ENCODE measurements around the gene SNAPC1.
"Not testable (repeated sequence)": the region's sequence is repeated elsewhere in the genome, so short reads cannot be mapped to it uniquely, and the experiment has no call there.

The SNAPC1 gene

DNA sequence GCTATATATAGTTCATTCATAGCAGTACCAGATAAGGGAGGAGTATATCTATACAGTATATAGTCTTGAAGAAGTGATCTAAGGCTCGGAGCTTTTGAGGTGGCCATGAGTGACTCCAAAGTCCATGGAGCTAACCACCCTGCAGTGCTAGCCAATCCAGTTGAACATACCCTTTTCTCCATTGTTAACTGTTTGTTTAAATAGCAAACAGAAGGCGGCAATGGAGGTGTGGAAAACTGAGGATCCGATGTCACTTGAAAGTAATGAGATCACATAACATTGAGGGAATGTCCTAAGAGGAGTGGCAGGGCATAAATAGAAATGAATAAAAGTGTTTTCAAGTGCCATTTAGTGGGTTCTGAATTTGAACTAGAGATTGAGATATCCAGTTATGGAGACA lies 12.4 kb upstream of the SNAPC1 start:
- in situ Hi-C loops (cut with MboI; ENCODE audit: low sequenced_read_pairs): no loop called here

DNA sequence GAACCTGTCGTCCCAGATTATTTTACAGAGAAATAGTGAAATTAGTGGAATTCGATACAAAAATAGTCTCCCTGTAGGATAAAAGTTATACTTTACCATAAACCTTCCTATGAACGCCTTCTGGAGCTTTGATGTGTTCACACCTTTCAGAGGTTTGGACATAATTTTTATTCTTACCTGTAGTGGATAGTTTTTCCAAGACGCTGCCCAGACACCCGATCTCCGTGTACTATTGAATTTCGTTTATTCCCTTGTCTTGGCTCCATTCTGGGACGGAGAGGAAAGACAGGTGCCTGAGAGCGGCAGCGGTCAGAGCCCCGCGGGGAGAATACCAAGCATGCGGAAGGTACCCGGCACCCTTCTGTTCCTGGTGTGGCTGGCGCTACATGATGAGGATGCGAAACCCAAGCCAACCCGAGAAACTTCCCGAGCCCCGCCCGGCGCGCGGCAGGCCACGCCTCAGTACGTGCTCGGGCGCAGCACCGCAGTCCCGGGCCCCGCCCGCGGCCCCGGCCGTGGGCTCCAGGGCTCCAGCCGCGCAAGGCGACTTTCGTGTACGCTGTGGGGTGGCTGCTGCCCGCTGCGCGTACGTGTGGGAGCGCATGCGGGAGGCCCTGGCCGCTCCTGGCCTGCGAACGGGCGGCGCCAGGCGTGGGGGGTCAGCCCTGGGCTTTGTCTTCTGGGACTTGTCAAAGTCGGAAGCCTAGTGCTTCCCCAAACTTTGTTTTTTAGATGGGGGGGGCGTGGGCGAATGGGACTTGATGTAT lies 11.3 kb upstream of the SNAPC1 start:
- in situ Hi-C loops (cut with MboI; ENCODE audit: low sequenced_read_pairs): no loop called here

DNA sequence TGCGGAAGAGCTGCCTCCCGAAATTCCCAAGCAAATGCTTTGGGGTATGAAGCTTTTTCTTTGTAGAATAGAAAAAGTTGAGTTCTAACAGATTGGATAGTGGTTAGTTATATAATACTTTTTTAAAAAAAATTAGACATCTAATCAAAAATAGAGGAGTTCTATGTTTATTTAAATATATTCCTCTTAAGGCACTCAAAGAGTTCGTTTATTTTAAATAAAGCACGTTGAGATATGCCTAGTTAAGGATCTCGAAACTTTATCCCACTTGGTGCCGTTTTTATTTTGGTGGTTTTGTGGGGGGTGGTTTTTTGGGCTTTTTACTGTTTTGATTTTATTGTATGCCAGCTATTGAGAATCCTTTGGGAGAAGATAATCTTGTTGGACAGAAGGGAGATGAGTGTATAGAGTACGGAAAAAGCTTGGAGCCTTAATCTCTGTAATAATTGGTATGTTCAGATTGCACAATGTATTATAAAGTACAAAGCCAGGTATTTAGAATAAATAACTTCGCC lies 10.7 kb upstream of the SNAPC1 start:
- in situ Hi-C loops (cut with MboI; ENCODE audit: low sequenced_read_pairs): no loop called here

- in situ Hi-C loops (cut with MboI; ENCODE audit: low sequenced_read_pairs): no loop called here
Observed at GRCh38 chr14:61752626-61753025, 9.6 kb upstream of the SNAPC1 start.

GRCh38 chr14:61753631-61754030 lies 8.6 kb upstream of the SNAPC1 start:
- in situ Hi-C loops (cut with MboI; ENCODE audit: low sequenced_read_pairs): no loop called here

GRCh38 chr14:61754627-61755381 lies 7.4 kb upstream of the SNAPC1 start:
- in situ Hi-C loops (cut with MboI; ENCODE audit: low sequenced_read_pairs): no loop called here

GRCh38 chr14:61755382-61755742 lies 6.9 kb upstream of the SNAPC1 start:
- in situ Hi-C loops (cut with MboI; ENCODE audit: low sequenced_read_pairs): not testable (repeated sequence)

GRCh38 chr14:61756135-61756534 lies 6.1 kb upstream of the SNAPC1 start:
- in situ Hi-C loops (cut with MboI; ENCODE audit: low sequenced_read_pairs): no loop called here

DNA sequence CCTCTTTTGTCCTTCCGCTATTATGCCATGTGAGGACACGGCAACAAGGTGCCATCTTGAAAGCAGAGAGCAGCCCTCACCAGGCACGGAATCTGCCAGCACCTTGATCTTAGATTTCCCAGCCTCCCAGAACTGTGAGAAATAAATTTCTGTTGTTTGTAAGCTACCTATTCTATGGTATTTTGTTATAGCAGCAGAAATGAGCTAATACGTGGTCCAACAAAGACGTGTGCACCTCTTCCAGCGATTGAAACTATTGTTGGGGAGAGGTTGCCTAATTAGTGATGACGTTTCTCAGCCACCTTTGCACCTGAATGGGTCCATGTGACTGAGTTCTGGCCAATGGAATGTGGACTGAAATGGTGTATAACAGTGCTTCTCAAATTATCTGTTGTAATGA lies 2.3 kb upstream of the SNAPC1 start:
- in situ Hi-C loops (cut with MboI; ENCODE audit: low sequenced_read_pairs): no loop called here

- in situ Hi-C loops (cut with MboI; ENCODE audit: low sequenced_read_pairs): no loop called here
Observed at GRCh38 chr14:61761557-61761956, 663 bp upstream of the SNAPC1 start.

DNA sequence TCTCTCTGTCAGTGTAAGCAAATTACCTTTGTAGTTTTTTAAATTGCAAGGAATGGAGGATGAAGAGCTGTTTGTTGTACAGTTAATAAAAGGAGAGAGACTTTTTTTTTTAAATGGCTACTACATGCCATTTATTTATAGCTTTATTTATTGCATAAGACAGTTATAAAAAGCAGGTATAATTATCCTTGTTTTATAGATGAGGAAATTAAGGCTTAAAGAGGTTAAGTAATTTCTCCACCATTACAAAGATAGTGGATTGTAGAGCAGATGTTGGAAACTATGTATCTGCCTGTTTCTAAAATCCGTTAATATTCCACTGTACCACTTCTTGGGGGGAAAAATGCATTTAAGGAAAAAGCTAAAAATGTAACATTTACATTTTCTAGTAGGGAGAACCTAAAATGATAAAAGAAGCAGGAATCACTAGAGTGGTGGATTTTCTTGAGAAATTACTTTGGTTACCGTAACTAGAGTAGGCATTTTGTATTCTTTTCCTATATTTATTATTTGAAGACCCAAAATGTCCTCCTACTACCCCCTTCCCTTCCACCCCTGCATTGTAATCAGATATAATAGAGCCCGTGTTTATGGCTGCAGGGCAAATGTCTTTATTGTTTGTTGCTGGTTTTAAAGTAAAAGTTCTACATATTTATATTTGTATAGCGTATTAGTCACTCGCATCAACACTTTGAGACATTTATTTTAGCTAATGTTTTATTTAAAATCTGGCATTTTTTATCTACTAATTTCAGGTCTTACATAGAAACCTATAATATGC lies 2.3 kb downstream of the SNAPC1 start:
- in situ Hi-C loops (cut with MboI; ENCODE audit: low sequenced_read_pairs): no loop called here

DNA sequence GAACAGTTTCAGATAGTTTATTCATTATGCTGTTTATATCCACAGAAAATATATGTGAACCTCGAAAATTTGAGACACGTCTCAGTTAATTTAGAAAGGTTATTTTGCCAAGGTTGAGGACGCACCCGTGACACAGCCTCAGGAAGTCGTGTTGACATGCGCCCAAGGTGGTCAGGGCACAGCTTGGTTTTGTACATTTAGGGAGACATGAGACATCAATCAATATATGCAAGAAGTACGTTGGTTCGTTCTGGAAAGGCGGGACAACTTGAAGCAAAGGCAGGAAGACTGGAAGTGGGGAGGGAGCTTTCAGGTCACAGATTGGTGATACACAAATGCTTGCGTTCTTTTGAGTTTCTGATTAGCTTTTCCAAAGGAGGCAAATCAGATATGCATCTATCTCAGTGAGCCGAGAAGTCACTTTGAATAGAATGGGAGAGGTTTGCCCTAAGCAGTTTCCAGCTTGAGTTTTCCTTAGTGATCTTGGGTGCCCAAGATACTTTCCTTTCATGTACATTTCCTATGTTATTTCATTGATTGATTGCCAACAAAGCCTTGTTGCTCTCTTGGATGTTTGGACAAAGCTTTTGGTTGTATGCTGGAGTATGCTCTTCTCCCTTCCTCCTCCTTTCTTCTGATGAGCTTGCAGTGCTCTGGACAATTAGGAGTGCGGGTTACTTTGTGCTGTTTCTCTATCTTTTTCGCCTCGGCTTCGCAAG lies 3.2 kb downstream of the SNAPC1 start:
- in situ Hi-C loops (cut with MboI; ENCODE audit: low sequenced_read_pairs): no loop called here

DNA sequence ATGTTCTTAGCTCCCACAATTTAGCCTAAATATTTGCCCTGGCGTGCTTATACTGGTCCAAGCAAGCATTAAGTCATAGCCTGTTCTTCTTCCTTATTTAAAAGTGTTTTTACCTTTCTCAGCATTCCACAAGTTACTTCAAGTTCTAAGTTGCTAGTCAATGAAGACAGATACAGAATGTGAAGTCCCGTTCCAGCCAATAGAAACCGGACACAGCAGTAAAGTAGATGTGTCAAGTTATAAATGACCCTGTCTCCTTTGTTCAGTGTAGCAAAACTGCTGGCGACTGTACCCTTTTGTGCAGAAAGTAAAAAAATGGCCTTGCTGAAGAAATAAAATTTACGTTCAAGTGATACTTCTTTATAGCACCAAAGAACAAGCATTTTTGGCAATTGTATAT lies 3.9 kb downstream of the SNAPC1 start:
- in situ Hi-C loops (cut with MboI; ENCODE audit: low sequenced_read_pairs): no loop called here

- in situ Hi-C loops (cut with MboI; ENCODE audit: low sequenced_read_pairs): no loop called here
Observed at GRCh38 chr14:61768240-61768639, 6.0 kb downstream of the SNAPC1 start.

DNA sequence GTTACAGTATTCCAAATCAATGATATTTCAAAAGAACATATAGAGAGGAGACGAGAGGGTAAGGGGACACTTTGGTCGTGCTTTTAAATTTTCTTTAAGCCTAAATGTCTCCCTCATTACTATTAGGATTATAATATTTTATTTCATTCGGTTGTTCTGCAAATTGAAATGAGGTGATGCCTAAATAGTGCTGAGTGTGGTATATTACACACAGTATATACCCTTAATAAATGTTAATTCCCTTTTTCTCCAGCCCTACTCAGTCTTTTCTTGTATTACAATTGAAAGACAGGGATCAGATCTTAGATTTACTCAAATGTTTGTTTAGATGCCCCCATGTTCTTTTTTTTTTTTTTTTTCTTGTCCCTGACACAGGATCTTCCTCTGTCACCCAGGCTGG lies 7.7 kb downstream of the SNAPC1 start:
- in situ Hi-C loops (cut with MboI; ENCODE audit: low sequenced_read_pairs): no loop called here

DNA sequence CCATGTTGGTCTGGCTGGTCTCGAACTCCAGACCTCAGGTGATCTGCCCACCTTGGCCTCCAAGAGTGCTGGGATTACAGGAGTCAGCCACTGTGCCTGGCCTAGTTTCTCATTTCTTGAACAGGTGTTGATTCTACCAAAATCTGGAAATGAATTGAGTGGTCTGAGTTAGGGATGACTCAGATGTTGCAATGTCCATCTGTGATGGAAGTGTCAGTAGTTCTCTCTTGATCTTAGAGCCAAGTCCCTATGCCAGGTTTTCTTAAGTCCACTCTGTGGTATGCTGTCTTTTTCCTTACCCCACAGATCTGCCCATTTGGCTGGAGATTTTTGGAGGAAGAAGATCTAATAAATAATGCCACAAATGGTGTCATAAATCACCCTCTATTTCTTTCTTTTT lies 12.6 kb downstream of the SNAPC1 start:
- in situ Hi-C loops (cut with MboI; ENCODE audit: low sequenced_read_pairs): no loop called here

DNA sequence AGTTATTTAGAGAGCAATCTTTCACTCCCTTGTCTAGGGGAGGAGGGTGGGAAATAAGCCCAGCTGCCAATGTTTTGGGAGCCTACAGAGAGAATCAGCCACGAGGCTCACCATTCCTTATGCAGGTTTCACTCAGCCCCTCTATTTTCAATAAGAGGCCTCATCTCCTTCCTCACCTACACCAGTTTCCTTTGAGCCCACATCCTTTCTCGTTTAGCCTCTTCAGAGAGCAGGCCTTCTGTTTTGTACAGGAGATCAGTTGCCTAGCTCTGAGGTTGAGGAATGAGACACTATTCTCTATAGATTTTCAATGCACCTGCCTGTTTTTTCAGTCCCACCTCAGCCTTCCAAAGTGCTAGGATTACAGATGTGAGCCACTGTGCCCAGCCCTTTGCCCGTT lies 17.9 kb downstream of the SNAPC1 start:
- in situ Hi-C loops (cut with MboI; ENCODE audit: low sequenced_read_pairs): no loop called here

GRCh38 chr14:61797309-61797708 lies 35.1 kb downstream of the SNAPC1 start:
- in situ Hi-C loops (cut with MboI; ENCODE audit: low sequenced_read_pairs): no loop called here

DNA sequence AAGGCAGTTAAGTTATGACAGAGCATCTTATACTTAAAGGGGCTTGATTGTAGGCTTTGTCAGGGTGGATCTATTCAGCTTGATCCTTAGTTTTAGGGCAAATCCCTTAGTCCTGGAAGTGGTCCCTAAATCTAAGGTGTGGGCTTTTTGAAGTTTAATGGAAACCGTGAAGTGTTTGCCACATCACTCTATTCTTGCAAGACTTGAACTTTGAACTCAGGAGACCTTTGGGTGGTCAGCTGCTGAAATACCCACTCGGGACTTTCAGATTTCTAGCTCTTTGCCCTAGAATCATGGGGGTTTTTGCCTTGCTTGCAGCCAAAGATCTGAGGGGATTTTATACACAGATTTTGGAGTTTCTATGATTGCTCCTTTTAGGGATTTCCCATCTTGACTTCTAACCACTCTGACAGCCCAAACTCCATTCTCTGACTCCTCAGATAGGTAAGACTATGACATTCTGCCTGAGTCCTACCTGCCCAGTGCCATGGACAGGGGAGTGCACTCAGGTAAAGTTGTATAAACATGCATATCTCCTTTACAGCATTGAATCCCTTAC lies 39.9 kb downstream of the SNAPC1 start:
- in situ Hi-C loops (cut with MboI; ENCODE audit: low sequenced_read_pairs): no loop called here

DNA sequence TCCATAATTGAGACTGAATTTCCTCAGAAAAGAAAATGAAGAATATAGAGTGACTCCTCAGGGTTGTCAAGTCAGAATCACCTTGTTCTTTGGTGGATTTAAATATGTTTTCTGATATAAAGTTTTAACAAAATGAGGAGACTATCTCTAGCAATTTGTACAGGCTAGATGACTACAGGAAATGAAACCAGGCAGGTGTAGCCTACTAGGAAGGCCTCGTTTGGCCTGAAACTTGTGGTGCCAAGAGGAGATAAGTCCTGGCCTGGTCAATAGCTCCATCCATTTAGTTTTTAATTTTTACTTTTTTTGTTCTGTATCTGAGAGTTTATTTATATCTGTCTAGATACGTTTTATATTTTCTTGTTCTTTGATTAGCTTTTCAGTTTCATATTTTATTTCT lies 41.5 kb downstream of the SNAPC1 start:
- in situ Hi-C loops (cut with MboI; ENCODE audit: low sequenced_read_pairs): no loop called here

GRCh38 chr14:61805451-61805850 lies 43.2 kb downstream of the SNAPC1 start:
- in situ Hi-C loops (cut with MboI; ENCODE audit: low sequenced_read_pairs): no loop called here
